GM12874 (cell line): ENCODE data around the gene AP1M1.

Source experiments
- CTCF ChIP-seq: IDR thresholded peaks from 2 replicates; pipeline ENCODE4 v1.5.1; 2011; ENCODE audit warnings: low read depth, mild to moderate bottlenecking, control low read depth, low read length, moderate library complexity; ENCODE audit not compliant: insufficient read depth

Gene AP1M1

GRCh38 chr19:16224293-16225045 is 26.8 kb downstream of the AP1M1 start:
- no peak for TF ChIP-seq CTCF

- no peak for TF ChIP-seq CTCF
These were observed 27.8 kb downstream of the AP1M1 start for GRCh38 chr19:16225279-16226183.

DNA sequence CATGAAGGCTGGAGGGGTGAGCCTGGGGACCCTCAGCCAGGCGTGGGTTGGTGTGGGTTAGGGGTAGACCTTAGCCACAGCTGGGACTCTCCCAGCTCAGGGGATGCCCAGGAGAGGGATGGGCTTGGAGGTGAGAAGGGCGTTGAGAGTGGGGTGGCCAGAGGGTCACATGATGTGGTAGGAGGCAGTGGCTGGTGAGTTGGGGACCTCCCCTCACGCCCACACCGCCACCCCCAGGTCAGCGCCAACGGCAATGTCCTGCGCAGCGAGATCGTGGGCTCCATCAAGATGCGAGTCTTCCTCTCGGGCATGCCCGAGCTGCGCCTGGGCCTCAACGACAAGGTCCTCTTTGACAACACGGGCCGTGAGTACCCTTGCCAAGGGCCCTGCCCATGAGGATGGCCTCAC is 28.5 kb downstream of the AP1M1 start:
- TF ChIP-seq CTCF: no peak

DNA sequence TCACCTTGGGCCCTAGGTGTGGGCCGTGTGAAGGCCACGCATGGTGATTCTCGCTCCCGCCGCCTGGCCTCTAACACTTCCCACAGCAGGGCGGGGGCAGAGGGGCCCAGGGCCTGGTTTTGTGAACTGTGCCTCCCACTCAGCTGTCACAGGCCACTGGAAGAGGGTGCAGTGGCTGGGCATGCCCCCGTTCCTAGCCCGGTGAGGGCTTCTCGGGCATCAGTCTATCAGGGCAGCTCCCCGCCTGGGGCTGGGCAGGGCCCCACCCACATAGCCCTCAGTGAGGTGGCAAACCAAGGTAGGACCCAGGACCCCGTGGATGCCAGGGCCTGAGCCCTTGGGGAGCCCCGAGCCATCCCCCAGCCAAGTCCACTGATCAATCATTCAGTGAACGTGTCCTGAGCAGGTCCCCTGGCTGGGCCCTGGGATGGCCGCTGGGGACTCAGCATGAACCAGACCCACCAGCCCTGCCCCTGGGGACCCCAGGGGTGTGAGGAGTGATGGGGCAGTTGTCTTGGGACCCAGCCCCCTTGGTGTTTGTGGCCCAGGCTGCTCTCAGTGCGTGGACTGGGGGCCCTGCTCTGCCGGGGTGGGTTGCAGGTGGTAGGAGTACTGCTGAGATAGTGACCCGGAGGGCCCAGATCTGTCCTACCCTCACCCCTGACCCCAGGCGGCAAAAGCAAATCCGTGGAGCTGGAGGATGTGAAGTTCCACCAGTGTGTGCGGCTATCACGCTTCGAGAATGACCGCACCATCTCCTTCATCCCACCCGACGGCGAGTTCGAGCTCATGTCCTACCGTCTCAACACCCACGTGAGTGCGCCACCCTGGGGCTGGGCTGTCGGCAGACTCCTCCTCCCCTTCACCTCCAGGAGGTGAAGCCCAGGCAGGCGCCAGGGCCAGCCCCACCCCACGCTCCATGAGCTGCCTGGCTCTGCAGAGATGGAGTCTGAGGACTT is 29.4 kb downstream of the AP1M1 start:
- no peak for TF ChIP-seq CTCF

GRCh38 chr19:16227837-16228636 is 30.3 kb downstream of the AP1M1 start:
- no peak for TF ChIP-seq CTCF

DNA sequence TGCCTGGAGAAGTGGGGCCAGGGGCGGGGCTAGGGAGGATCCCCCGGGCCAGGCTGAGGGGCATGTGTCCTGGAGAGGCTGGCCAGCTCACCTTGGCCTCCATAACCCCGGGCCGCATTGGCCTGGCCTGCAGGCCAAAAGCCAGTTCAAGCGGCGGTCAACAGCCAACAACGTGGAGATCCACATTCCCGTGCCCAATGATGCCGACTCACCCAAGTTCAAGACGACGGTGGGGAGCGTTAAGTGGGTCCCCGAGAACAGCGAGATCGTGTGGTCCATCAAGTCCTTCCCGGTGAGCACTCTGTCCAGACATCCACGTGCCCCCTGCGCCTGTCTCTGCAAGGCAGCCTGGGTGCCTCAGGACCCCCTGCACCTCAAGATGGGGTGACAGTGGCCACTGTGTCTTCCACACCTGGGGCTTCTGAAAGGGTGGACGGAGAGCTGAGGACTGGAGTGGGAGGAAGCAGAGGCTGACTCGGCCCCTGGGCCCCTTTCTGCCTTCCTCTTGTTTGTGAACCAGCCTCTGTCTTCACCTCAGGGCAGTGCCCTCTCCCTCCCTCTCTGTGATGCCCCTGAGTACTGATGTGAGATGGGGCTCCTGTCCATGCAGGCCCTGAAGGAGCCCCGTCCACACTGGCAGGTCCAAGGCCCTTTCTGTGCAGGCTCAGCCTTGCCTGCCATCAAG is 31.1 kb downstream of the AP1M1 start:
- no peak for TF ChIP-seq CTCF
